Prostate gland (tissue), 2 donors: Measurements from ENCODE around the gene INSYN2B.

ENCODE experiments used
- POLR2AphosphoS5 ChIP-seq: sonication (generic); formaldehyde crosslinking; IDR thresholded peaks from one replicate; pipeline ENCODE4 v1.6.1; 2017; ENCODE audit warnings: antibody characterized with exemption
- TF ChIP-seq, protein P1 (sequence below), 4 experiments: fragments of 200-600 bp in 2 of 4; fragments of 450-650 bp in 2 of 4; sonication (generic) in 2 of 4; IDR thresholded peaks; 1 replicate in 3 of 4; 2 replicates in 1 of 4; pipeline ENCODE4 v1.5.1; 2016 to 2019; ENCODE audit warnings: antibody characterized with exemption in 4 of 4, mild to moderate bottlenecking in 2 of 4, moderate library complexity in 2 of 4

GRCh38 chr5:169817031-169817430, 163.3 kb downstream of the INSYN2B start:
- TF ChIP-seq, protein P1, sequence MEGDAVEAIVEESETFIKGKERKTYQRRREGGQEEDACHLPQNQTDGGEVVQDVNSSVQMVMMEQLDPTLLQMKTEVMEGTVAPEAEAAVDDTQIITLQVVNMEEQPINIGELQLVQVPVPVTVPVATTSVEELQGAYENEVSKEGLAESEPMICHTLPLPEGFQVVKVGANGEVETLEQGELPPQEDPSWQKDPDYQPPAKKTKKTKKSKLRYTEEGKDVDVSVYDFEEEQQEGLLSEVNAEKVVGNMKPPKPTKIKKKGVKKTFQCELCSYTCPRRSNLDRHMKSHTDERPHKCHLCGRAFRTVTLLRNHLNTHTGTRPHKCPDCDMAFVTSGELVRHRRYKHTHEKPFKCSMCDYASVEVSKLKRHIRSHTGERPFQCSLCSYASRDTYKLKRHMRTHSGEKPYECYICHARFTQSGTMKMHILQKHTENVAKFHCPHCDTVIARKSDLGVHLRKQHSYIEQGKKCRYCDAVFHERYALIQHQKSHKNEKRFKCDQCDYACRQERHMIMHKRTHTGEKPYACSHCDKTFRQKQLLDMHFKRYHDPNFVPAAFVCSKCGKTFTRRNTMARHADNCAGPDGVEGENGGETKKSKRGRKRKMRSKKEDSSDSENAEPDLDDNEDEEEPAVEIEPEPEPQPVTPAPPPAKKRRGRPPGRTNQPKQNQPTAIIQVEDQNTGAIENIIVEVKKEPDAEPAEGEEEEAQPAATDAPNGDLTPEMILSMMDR (IDR thresholded peaks at IDR 0.05), result no peak
- TF ChIP-seq POLR2AphosphoS5, result no peak
